ENCODE results near the gene SPEM1.
"Not testable (repeated sequence)": the region's sequence is repeated elsewhere in the genome, so short reads cannot be mapped to it uniquely, and the experiment has no call there.

SPEM1 gene

DNA sequence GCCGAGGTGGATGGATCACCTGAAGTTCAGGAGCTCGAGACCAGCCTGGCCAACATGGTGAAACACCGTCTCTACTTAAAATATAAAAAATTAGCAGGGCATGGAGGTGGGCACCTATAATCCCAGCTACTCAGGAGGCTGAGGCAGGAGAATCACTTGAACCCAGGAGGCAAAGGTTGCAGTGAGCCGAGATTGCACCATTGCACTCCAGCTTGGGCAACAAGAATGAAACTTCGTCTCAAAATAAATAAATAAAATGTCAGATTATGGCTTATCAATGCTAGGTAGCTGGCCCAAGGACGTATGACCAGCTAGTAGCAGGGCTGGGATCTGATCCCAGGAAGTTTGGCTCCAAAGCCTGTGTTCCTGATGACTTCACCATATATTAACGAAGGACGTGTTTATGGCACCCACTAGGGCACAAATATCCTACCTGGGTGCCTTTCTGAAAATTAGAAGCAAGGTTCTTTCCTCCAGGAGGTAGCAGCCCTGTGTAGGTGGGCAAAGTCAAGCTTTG, 50.4 kb downstream of the SPEM1 start:
- not testable (repeated sequence) for DNase-seq (ENCODE audit: low read depth)
